NCI-H1105 treated with DMSO at 0.1 percent for 48 hours (cell line): ENCODE data around the gene RASSF6.
A peak's percentile ranks its signal among the peaks of the same experiment; 100 is the strongest.
"Not testable (repeated sequence)": the region's sequence is repeated elsewhere in the genome, so short reads cannot be mapped to it uniquely, and the experiment has no call there.

Experiments
- DNase-seq: peaks from one replicate; lab custom pipeline; 2025; lab: John Stamatoyannopoulos, UW

RASSF6 gene

DNA sequence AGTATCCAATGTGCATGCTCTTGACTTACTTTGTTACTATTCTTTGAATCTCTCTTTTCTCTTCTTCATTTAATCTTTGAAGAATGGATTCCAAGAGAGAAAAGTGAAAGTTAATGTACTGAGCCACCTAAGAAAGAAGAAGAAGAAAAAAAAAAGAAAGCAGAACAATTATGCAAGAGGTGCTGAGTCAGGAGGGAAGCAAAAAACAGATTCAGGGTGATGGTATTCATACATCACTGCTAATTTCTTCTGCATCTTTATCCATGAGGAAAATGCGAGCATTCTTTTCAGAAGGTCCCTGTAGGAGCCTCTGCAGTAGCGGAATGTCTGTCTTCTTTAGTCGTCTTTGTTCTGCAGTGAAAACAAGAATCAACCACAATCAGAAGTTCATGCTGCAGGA lies 43.9 kb downstream of the RASSF6 start:
- no peak for DNase-seq

- DNase-seq: no peak
Observed at GRCh38 chr4:73575660-73576059, 44.6 kb downstream of the RASSF6 start.

- peak; percentile 84 for DNase-seq
Observed at GRCh38 chr4:73573794-73574528, 46.3 kb downstream of the RASSF6 start.

- not testable (repeated sequence) for DNase-seq
Observed at GRCh38 chr4:73550865-73551264, 69.4 kb downstream of the RASSF6 start.

GRCh38 chr4:73544620-73545019 lies 75.6 kb downstream of the RASSF6 start:
- DNase-seq: no peak

- no peak for DNase-seq
Observed at GRCh38 chr4:73541251-73541650, 79.0 kb downstream of the RASSF6 start.

DNA sequence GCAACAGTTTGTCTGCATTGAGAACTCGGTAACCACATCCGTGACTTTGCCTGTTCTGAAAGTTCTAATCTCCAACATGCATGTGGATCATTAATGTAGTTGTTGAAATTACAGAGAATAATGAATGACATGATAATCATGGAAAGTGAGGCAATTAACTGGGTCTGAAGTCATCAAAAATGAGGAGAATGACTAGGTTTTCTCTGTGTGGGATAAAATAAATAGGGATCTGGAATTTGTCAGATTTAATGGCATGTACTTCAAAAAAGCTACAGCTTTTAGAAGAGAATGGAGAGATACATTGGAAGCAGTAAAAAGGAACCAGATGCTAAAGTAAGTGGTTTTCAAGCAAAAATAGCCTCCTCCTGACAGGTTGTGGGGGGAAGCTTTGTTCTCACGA lies 79.4 kb downstream of the RASSF6 start:
- no peak for DNase-seq

GRCh38 chr4:73539386-73539785 lies 80.8 kb downstream of the RASSF6 start:
- no peak for DNase-seq

DNA sequence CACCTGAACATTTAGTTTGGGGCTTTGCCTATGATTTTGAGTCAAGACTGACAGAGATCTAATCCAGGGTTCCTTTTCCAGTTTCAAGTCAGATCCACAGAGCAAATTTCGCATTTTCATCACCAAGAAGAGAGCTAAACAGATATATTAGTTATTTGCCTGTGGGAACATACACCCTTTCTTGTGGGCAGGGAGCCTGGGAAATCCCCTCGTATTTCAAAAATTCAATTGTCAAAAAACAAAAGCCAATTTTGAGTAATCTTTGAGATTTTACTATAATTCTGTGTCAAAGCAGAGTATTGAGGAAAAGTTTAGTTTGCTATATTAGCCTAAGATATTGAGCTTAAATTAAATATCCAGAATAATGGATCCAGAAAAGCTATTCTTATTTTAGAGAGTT lies 82.1 kb downstream of the RASSF6 start:
- DNase-seq: no peak

DNA sequence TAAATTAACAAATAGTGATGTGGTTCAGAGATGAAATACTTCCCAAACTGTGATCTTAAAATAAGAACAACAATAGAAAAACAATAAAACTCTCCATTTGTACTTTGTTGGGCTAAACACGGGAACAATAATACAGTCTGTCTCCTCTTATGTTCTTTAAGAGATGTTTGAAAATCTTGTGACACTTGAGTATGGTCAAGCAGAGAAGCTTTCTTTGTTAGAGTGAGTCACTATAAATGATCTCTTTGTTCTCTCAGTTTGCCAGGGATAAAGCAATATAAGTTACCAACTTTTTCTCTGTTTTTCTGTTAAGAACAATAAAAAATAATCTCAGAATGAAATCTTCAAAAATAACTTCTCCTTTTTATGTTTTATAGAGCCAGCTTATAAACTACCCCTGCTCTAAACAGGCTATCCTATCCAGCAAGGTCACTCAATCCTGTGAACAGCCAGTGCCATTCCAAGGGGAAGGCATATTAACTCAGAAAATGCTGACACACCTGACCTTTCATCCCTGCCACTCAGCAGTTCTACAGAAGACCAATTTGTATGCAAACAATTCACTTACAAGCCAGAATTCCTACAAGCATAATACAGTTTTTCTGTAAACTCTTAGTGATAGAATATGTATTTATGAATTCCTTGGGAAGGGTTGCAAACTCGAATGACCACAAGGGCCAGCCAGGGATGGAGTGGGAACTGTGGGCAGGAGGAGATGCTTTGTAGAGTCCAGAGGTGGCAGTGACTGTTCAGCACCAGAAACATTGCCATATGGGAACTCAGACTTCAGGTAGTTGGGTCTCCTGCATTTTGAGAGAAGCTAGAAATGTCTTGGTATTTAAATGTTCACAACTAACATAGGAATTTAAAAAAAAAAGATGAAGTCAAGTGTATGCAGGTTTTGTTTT lies 86.5 kb downstream of the RASSF6 start:
- no peak for DNase-seq

GRCh38 chr4:73528171-73528570 lies 92.1 kb downstream of the RASSF6 start:
- DNase-seq: no peak

GRCh38 chr4:73527196-73527595 lies 93.0 kb downstream of the RASSF6 start:
- DNase-seq: no peak

- no peak for DNase-seq
Observed at GRCh38 chr4:73525611-73526010, 94.6 kb downstream of the RASSF6 start.

- no peak for DNase-seq
Observed at GRCh38 chr4:73523126-73523525, 97.1 kb downstream of the RASSF6 start.
